Colonic mucosa (tissue), 4 donors: ENCODE results near the gene PIF1. TPM values are rescaled to one million over a fixed set of nuclear protein-coding genes. Genes with fewer than 3 reads are reported as not detected.

Source experiments
- DNase-seq: peaks from one replicate; pipeline ENCODE4 v3.0.0-alpha.2; 2020
- H3K27ac ChIP-seq: fragments of 200-600 bp; one replicate; pipeline ENCODE4 v1.8.0; 2021
- H3K27me3 ChIP-seq: fragments of 200-600 bp; one replicate; pipeline ENCODE4 v1.8.0; 2021
- H3K36me3 ChIP-seq: fragments of 200-600 bp; one replicate; pipeline ENCODE4 v1.8.0; 2021
- H3K4me1 ChIP-seq: fragments of 200-600 bp; one replicate; pipeline ENCODE4 v1.8.0; 2021; ENCODE audit warnings: mild to moderate bottlenecking
- H3K4me3 ChIP-seq: fragments of 200-600 bp; one replicate; pipeline ENCODE4 v1.8.0; 2021
- H3K9ac ChIP-seq, 2 donors: one replicate each; pipeline ENCODE4 v1.7.0; 2013; ENCODE audit warnings: control low read depth in 2 of 2, low read depth in 2 of 2, low read length in 2 of 2
- H3K9me3 ChIP-seq: fragments of 200-600 bp; one replicate; pipeline ENCODE4 v1.8.0; 2021
- intact Hi-C: fragments of 100-400 bp; cut with DNase I; formaldehyde crosslinking; loops from one replicate; pipeline ENCODE4 v1.14.1; 2022
- total RNA-seq, 2 donors: library from RNA; stranded (reverse); fragmentation: NEBNext Ultra II Directional in 1 of 2; extraction: Animal tissue kit (Norgen Biotek cat#: 25700) in 1 of 2; gene quantifications; one replicate each; pipeline ENCODE4 v1.2.1, GENCODE V29; 2021
- TF ChIP-seq, protein P1 (sequence below): fragments of 200-600 bp; IDR thresholded peaks from one replicate; pipeline ENCODE4 v1.8.0; 2022; ENCODE audit warnings: antibody characterized with exemption, mild to moderate bottlenecking
- donor health status: healthy.
- donor health status: DM: no; HTN: no; CAD: no.
- donor health status: DM: no; HTN: no; CAD: no.

Gene PIF1
- total RNA-seq, 2 donors from 2014 or later: 6.1 to 20.7 TPM

DNA sequence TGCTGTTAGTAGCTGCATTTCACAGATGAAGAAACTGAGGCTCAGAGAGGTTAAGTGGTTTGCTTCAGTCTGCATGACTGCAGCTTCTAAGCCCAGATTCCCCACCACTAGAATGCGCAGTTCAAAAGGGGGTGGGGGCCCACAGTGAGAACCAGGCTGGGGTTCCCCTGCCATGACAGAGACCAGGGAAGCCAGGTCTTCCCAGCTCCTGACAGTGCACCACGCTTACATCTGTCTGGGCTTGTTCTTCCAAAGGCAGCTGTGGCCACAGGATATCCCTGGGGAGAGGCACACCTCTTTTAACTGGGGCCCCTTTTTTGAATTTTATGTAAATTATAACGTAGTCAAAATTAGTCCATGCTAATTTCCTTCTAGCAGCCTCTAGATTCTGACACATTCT, 21.6 kb upstream of the PIF1 start:
- Histone ChIP-seq H3K4me1 (no peaks in the 10 kb centered on the region), H3K4me3 (no peak overlapping the region), H3K27ac (no peak overlapping the region), H3K36me3 (no peaks in the 10 kb centered on the region), H3K9ac (no peak overlapping the region), H3K27me3 (no peaks in the 10 kb centered on the region), H3K9me3 (no peaks in the 10 kb centered on the region)
- no peak for DNase-seq
- TF ChIP-seq, protein P1, sequence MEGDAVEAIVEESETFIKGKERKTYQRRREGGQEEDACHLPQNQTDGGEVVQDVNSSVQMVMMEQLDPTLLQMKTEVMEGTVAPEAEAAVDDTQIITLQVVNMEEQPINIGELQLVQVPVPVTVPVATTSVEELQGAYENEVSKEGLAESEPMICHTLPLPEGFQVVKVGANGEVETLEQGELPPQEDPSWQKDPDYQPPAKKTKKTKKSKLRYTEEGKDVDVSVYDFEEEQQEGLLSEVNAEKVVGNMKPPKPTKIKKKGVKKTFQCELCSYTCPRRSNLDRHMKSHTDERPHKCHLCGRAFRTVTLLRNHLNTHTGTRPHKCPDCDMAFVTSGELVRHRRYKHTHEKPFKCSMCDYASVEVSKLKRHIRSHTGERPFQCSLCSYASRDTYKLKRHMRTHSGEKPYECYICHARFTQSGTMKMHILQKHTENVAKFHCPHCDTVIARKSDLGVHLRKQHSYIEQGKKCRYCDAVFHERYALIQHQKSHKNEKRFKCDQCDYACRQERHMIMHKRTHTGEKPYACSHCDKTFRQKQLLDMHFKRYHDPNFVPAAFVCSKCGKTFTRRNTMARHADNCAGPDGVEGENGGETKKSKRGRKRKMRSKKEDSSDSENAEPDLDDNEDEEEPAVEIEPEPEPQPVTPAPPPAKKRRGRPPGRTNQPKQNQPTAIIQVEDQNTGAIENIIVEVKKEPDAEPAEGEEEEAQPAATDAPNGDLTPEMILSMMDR: no peak
- intact Hi-C loops: no loop called here

DNA sequence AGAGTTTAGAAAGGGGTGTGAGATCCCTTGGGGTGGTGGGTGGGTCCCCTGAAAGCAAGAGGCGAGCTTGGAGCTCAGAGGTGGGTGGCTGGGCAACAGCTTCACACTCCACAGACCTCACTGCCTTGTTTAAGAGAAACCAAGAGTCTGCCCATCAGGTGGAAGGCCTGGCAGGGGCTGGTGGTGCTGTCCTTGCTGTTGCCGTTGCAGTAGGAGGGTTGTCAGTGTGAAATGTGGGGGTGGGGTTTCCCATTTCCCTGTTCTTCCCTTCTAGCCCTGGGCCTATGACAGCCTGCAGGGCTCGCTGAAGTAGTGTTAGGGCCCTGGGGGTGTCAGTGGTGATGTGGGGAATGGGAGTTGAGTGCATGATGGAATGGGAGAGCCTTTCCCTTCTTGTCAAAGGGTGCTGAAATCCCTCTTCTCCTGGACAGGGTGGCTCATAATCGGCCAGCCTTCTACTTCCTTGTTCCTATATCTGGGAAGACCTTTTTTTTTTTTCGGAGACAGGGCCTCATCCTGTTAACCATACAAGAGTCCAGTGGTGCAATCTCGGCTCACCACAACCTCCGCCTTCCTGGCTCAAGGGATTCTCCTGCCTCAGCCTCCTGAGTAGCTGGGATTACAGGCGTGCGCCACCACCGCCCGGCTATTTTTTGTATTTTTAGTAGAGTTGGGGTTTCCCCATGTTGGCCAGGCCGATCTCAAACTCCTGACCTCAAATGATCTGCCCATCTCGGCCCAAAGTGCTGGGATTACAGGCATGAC, 20.6 kb upstream of the PIF1 start:
- no peak for DNase-seq
- Histone ChIP-seq H3K36me3 (no peaks in the 10 kb centered on the region), H3K4me1 (no peaks in the 10 kb centered on the region), H3K27me3 (no peaks in the 10 kb centered on the region), H3K9me3 (no peaks in the 10 kb centered on the region), H3K27ac (peak overlapping the region; percentile 81), H3K4me3 (peak overlapping the region; percentile 20), H3K9ac (peak overlapping the region in 1 of 2 donors; percentile 73)
- intact Hi-C loops: no loop called here
- TF ChIP-seq, protein P1: no peak

DNA sequence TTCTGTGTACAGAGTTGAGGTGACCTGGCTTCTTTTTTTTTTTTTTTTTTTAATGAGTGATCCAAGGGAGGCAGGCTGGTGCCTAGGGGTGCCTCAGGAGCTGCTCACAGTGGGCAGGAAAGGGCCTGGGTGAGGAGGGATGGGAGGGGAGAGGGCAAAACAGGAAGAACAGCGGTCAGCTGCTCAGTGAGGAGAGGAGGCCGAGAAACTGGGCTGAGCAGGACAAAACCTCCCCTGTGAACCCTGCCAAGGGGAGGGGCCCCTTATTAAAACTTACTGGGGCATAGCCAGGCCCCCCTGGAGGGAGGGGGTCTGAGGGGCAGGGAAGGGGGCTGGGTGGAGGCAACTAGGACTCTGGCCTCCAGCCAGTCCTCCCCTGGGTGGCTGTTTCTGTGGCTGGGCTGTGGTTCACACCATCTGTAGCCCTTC, 19.8 kb upstream of the PIF1 start:
- H3K4me3 ChIP-seq: peak overlapping the region; percentile 85
- TF ChIP-seq, protein P1: no peak
- intact Hi-C loops: no loop called here
- no peaks in the 10 kb centered on the region for H3K36me3 ChIP-seq
- H3K9ac ChIP-seq: peak overlapping the region; percentile 54 to 73
- H3K27ac ChIP-seq: peak overlapping the region; percentile 81
- H3K27me3 ChIP-seq: no peaks in the 10 kb centered on the region
- no peaks in the 10 kb centered on the region for H3K9me3 ChIP-seq
- no peak for DNase-seq
- no peaks in the 10 kb centered on the region for H3K4me1 ChIP-seq

DNA sequence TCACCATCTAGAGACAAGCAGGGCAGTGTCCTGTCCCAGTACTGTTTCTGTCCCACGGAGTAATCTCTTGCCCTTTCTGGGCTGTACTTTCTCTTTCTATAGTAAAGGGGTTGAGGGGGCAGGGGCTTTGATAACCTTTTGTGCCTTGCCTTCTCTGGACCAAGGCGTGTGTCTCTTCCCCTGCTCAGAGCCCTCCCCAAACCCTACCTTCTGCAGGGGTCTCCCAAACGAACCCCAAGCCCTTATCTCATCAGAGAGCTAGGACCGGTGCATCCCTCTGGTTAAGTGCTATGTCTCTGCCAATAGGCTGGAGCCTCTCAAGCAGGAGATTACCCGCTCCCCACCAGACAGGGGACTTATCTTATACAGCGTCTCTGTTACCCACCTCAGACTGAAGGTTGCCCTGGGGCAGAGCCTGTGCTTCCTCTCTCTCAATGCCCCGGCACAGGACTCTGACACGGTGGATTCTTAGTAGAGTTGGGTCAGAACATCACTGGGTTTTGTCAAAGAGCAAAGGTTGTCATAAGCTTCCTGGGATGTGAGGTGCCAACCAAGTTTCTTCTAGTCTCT, 19.2 kb upstream of the PIF1 start:
- TF ChIP-seq, protein P1: no peak
- Histone ChIP-seq H3K9ac (peak overlapping the region; percentile 54 to 73), H3K27me3 (no peaks in the 10 kb centered on the region), H3K4me3 (peak overlapping the region; percentile 85), H3K4me1 (no peaks in the 10 kb centered on the region), H3K27ac (peak overlapping the region; percentile 81), H3K36me3 (no peaks in the 10 kb centered on the region), H3K9me3 (no peaks in the 10 kb centered on the region)
- intact Hi-C loops: no loop called here
- DNase-seq: no peak

DNA sequence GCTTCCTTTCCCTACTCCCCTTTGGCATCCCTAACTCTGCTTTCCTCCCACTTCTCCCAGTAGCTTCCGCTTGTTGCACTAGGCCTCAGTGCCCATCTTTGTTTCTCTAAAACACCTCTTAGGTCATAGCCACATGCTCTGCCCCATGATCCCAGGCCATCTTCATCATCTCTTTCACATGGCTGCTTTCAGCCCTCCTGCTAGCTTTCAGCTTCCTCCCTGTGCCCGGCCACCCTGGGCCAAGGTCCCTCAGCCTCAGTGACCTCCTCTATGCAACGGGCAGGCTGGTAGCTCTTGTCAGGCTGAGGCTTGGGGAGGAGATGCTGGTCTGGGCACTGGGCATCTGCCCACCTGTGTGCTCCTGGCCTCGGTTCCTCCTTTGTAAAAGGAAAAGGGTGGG, 18.5 kb upstream of the PIF1 start:
- no peak for DNase-seq
- Histone ChIP-seq H3K9ac (peak overlapping the region; percentile 54 to 73), H3K36me3 (no peaks in the 10 kb centered on the region), H3K4me3 (peak overlapping the region; percentile 85), H3K27me3 (no peaks in the 10 kb centered on the region), H3K27ac (peak overlapping the region; percentile 81), H3K9me3 (no peaks in the 10 kb centered on the region), H3K4me1 (no peaks in the 10 kb centered on the region)
- intact Hi-C loops: no loop called here
- TF ChIP-seq, protein P1: no peak
